HG03064 (cell line): ENCODE results near the gene TAAR9.
"Not testable (repeated sequence)": the region's sequence is repeated elsewhere in the genome, so short reads cannot be mapped to it uniquely, and the experiment has no call there.

Source experiments
- ATAC-seq: cut with Tn5 transposase; IDR thresholded peaks from one replicate; pipeline ENCODE4 v1.9.1; 2021; ENCODE audit warnings: low read depth; ENCODE audit not compliant: unreplicated experiment

TAAR9 gene

GRCh38 chr6:132513831-132514545 is 24.1 kb upstream of the TAAR9 start:
- ATAC-seq, result no peak

DNA sequence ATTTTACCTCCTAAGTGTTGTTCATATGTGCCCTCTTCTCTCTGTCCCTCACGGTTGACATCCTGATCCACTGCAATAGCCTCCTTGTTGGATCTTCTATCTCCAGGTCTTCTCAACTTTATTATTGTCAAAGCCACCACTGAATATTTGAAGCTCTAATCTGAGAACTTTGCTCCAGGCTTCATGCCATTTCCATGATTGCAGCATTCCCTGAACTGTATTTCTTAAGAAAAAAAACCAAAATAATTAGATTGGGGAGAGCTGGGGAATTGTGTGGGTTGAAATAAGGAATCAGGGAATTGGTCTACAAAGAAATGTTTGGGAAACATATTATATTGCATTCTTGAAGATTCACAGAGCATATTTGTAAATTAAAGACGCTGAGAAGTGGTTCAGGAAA is 22.7 kb upstream of the TAAR9 start:
- ATAC-seq, result no peak

DNA sequence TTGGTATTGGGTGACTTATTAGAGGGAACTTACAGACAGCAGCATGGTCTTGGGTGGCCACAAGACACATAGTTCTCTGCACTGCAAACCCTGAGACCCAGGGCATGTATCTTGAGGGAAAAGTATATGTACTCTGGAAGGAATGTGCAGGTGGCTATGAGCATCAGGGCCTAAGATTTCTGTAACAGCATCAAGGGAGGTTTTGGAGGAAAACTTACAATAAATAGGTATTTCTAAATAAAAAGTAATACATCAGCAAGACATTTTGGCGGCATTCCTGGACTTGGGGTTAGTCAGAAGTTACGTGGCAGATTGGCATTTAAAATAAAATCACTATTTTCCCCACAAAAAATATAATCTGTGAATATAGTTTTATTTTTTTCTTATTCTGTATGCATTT is 17.1 kb upstream of the TAAR9 start:
- ATAC-seq, result no peak

GRCh38 chr6:132524646-132525045 is 13.4 kb upstream of the TAAR9 start:
- no peak for ATAC-seq

DNA sequence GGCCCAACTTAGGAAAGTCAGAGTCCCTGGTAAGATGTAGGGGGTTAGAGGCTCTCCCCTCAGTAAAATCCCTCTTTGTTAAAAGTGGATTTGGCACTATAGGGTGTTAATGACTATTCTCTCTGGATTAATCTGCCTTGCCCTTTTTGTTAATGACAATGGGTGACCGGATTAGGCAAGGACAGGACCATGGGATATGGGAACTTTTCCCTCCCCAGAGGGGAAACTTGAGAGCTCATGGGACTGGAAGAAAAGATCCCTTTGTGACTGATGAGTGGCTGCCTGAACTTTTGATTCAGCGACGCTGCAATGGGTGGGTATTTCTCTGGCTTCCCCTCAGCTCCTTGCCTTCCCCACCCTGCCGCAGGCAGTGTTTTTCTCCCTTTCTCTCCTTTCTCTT is 12.2 kb upstream of the TAAR9 start:
- no peak for ATAC-seq

GRCh38 chr6:132526461-132526860 is 11.6 kb upstream of the TAAR9 start:
- ATAC-seq, result no peak

GRCh38 chr6:132527791-132528190 is 10.3 kb upstream of the TAAR9 start:
- no peak for ATAC-seq

DNA sequence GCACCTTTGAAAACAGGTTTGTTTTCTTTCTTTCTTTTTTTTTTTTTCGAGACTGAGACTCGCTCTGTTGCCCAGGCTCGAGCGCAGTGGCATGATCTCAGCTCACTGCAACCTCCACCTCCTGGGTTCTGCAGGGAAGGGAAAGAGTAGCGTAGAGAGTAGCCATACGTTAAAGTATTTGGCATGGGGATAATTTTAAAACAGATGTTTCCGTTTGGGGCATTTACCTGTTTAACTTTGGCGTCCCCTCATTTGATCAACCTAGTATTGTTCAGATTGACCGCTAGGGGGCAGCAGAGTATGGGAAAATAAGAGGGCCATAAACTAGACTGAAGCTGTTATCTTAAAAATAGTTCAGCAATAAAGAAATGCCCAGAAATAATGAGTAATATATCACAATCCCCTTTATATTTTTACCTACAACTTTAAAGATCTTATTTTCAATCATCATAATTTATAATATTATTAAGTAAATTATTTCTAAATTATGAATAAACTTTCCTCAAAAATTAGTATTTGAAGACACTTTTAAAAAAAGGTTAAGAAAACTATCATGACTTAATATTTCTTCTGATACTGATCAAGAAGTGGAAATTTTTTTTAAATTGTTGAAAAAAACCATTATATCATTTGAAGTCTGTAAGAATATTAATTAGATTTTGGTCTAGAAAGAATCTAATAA is 7.6 kb upstream of the TAAR9 start:
- peak; percentile 85 for ATAC-seq

GRCh38 chr6:132534546-132534945 is 3.5 kb upstream of the TAAR9 start:
- ATAC-seq, result not testable (repeated sequence)

DNA sequence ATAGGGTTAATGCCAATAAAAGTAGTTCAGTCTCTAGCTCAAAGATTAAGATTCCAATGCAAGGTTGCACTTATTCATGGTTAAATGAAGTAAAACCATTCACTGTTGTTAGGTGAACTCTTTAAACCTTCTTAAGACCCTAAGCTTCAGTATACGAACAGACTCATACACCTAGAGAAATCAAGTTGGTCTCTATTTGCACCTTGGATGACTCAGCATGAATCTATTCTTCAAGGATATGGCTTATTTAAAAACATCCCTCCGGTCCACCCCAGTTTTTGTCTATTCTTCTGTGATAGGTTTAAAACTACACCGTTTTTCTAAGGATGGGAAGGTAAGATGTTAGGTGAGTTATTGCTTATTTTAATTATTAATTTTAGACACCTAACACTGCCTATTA is 932 bp upstream of the TAAR9 start:
- ATAC-seq, result no peak

- no peak for ATAC-seq
These were observed 6.7 kb downstream of the TAAR9 start for GRCh38 chr6:132544826-132545225.

DNA sequence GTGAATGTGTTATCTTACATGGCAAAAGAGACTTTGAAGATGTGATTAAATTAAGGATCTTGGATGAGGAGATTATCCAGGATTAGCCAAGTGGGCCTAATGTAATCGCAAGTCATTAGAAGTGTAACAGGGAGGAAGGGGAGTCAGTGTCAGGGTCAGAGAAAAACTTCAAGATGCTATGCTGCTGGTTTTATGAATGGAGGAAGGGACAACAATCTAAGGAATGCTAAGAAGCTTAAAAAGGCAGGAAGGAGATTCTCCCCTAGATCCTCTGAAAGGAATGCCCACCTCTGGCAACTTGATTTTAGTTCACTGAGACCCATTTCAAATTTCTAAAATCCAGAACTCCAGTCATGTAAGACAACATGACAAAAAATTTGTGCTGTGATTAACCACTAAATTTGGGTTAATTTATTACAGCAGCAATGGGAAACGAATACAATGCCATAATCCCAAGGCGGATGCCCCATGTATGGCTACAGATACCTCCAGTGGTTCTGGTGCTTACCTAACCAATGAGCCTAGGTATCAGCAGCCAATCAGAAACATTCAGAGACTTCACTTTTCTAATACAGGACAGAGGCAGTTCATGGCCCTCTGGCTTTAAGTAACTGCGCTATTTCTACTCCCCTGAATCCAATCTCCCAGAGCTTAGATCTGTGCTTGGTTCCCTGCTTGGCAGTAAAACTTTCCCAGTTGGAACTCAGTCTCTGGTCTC is 10.8 kb downstream of the TAAR9 start:
- ATAC-seq, result no peak

DNA sequence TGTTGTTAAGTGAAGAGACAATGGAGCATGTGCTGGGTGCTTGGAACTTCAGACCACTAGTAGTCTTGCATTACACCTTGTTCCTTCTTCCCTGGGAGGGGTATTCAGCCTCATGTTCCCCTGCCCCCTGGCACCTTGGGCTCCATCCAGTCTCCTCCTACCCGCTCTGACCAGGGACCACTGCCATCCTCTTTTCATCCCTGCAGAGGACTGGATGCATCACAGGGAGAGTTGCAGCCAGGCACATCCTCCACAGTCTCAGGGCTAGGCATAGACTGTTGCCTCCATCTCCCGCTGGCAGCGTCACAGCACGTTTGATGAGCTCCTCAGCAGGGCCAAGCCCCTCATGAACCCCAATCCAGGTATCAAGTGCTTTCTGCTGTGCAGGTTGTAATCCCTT is 13.1 kb downstream of the TAAR9 start:
- no peak for ATAC-seq

DNA sequence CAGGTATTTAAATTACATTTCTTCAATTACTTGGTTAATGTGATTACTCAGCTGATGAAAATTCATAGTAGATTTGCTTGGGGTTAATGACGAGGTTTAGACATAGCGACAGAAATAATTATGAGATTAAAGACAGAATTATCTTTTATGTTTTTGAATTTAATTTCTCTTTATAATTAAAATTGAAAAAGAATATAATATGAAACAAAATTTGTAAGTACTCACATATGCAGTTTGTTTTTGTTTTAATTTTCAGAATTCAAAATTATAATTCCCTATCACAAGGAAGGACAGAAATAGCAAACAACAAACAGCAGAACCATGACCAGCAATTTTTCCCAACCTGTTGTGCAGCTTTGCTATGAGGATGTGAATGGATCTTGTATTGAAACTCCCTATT is 14.3 kb downstream of the TAAR9 start, which contains the start of gene TAAR8:
TAAR8 (plus strand) TSS at position 301 of the 400 bp plus-strand sequence; CDS start at position 322, 21 bp downstream.
- ATAC-seq, result no peak

- not testable (repeated sequence) for ATAC-seq
These were observed 22.0 kb downstream of the TAAR9 start for GRCh38 chr6:132560087-132560486.

- ATAC-seq, result no peak
These were observed 28.3 kb downstream of the TAAR9 start for GRCh38 chr6:132566404-132566803.

DNA sequence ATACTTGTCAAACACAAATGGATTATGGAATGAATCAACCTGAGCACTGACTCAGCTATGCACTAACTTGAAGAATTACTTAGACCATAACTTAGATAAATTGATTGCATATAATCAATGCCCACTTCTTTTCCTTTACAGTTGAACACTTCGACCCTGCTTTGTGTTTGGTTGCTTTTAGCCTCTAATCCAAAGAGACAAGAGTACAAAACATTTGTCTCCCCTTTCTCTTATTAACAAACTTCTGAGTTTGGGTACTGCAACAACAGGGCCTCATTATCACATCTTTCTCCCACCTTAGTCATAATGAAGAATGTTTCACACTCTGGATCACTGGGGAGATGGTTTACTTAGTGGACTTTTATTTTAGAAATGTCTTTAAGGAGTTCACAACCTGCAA is 29.5 kb downstream of the TAAR9 start:
- ATAC-seq, result no peak

DNA sequence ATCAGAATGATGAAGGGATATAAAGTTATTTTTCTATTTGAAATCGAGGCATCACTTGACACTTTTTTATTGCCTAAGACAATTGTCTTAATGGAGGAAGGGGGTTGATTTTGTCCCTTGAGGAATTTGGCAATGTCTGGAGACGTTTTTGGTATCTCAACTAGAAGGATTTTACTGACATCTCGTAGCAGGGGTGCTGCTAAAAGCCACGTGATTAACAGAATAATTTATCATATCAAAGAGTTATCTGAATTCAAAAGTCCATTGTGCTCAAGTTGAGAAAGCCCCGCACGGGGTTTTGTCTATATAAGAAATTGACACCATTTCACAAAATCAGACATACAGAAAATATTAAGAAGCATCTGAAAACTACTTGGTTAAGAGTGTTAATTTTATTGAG is 30.5 kb downstream of the TAAR9 start:
- no peak for ATAC-seq

GRCh38 chr6:132569170-132569569 is 31.1 kb downstream of the TAAR9 start:
- ATAC-seq, result no peak

- ATAC-seq, result no peak
These were observed 32.2 kb downstream of the TAAR9 start, which contains the start of gene TAAR6 for GRCh38 chr6:132570221-132570777. Gene TAAR6 (plus strand): TSS chr6:132570322. CDS start chr6:132570322, 0 bp downstream.

GRCh38 chr6:132571774-132572173 is 33.7 kb downstream of the TAAR9 start:
- ATAC-seq, result no peak
